ENCODE measurements around the gene CTTNBP2NL. TPM values are rescaled to one million over a fixed set of nuclear protein-coding genes. Genes with fewer than 3 reads are reported as not detected.

Gene CTTNBP2NL
- total and polyA plus RNA-seq, 2 experiments from 2014 or later = 19.2 to 38.4 TPM

DNA sequence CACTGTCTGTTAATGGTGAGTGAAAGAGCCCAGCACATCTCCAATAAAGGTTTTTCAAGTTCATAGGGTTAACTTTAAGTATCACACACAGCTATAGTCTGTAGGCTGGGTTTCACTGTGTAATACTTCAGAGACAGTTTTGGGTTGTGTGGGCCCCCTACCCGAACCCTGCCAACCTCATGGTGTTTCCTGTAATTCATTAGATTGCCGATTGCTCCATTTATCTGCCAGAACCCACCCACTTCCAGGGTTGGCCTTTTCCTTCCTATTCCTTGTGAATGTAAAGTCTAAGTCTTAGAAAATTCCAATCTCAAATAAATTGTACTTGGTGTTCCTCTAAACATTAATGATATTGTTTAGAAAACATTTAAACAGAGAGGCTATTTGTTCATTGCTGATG lies 43.6 kb downstream of the CTTNBP2NL start:
- H3K9me2 ChIP-seq (ENCODE audit: insufficient read depth) = no peaks in the 10 kb centered on the region
- DNase-seq = no peak
- WGBS, 2 experiments (ENCODE audit: low coverage in 1 of 2, low lambda C conversion rate in 2 of 2, missing lambda C conversion rate in 2 of 2) = 91 to 96% methylated on average over 2 of the region's 2 CpGs
- no peak overlapping the region for H2AFZ ChIP-seq
- peaks cover 10% of the 10 kb centered on the region for H3K4me1 ChIP-seq (ENCODE audit: insufficient read depth)
- H3K4me2 ChIP-seq (ENCODE audit: unreplicated experiment) = no peak overlapping the region
- TF ChIP-seq EZH2phosphoT487 (IDR thresholded peaks at IDR 0.05; ENCODE audit: insufficient read depth, low read depth) (no peak), EZH2 (IDR thresholded peaks at IDR 0.05; ENCODE audit: insufficient read depth, poor library complexity, severe bottlenecking) (no peak)
- peaks cover 98% of the 10 kb centered on the region for H3K79me2 ChIP-seq (ENCODE audit: insufficient read depth)
- H3K4me3 ChIP-seq = no peak overlapping the region
- no peak overlapping the region for H3K9ac ChIP-seq
- H3K27ac ChIP-seq = no peak overlapping the region
- peaks cover 21% of the 10 kb centered on the region for H3F3A ChIP-seq (ENCODE audit: insufficient read depth)
- in situ Hi-C loops (cut with MboI) = no loop called here
- no peaks in the 10 kb centered on the region for H3K27me3 ChIP-seq (replicated peaks; ENCODE audit: insufficient read depth)
- H4K20me1 ChIP-seq (ENCODE audit: insufficient read depth) = no peaks in the 10 kb centered on the region; the same call in 1 of the 2 replicates
- H3K9me3 ChIP-seq (ENCODE audit: low read depth) = no peaks in the 10 kb centered on the region
- H3K36me3 ChIP-seq (ENCODE audit: low read depth) = peaks cover 22% of the 10 kb centered on the region

DNA sequence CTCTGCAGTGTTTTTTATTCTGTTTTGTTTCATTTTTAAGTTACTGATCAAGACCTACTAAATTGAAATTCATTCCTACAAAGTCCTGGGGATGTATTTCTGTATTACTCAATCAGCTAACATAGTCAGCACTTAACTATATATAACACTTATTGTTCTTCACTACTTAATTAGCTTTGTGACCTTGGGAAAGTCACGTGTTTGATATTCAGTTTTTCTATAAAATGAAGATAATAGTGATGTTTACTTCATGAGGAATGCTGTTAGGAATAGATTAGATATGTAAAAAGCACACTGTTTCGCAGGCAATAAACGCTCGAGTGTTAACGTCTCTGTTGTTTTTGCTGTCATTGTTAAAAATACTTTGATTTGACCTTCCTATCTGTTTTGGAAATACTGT lies 44.6 kb downstream of the CTTNBP2NL start:
- DNase-seq = no peak
- in situ Hi-C loops (cut with MboI) = no loop called here
- Histone ChIP-seq H3K4me2 (ENCODE audit: unreplicated experiment) (no peak overlapping the region), H3K36me3 (ENCODE audit: low read depth) (peaks cover 20% of the 10 kb centered on the region), H2AFZ (no peak overlapping the region), H3K9me3 (ENCODE audit: low read depth) (no peaks in the 10 kb centered on the region), H3K9ac (no peak overlapping the region), H3K79me2 (ENCODE audit: insufficient read depth) (peaks cover 98% of the 10 kb centered on the region), H3K9me2 (ENCODE audit: insufficient read depth) (no peaks in the 10 kb centered on the region), H4K20me1 (ENCODE audit: insufficient read depth) (no peaks in the 10 kb centered on the region; the same call in 1 of the 2 replicates), H3K4me3 (no peak overlapping the region), H3K27ac (no peak overlapping the region), H3K4me1 (ENCODE audit: insufficient read depth) (peaks cover 20% of the 10 kb centered on the region), H3K27me3 (replicated peaks; ENCODE audit: insufficient read depth) (no peaks in the 10 kb centered on the region), H3F3A (ENCODE audit: insufficient read depth) (peaks cover 31% of the 10 kb centered on the region)
- TF ChIP-seq EZH2phosphoT487 (IDR thresholded peaks at IDR 0.05; ENCODE audit: insufficient read depth, low read depth) (no peak), EZH2 (IDR thresholded peaks at IDR 0.05; ENCODE audit: insufficient read depth, poor library complexity, severe bottlenecking) (no peak)
- WGBS, 2 experiments (ENCODE audit: low coverage in 1 of 2, low lambda C conversion rate in 2 of 2, missing lambda C conversion rate in 2 of 2) = 99% methylated on average over 5 of the region's 5 CpGs

DNA sequence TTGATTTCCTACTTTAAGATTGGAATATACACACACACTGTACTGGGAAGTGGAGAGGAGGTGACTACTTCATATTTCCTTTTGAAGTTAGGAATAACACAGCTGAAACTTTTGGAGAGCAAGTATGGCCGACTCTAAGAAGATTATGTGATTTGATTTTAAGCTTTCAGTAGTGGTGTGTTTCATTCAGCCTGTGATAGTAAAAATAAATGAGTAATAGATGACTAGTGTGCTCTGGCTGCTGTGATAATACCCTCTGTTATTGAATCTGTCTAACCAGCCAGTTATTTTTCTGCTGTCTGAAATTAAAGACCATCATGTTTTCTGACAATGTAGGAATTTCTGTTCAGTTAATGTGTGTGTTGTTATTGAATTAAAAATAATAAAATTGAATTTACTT lies 48.3 kb downstream of the CTTNBP2NL start:
- peak overlapping the region; percentile 30; the same call in 1 of the 2 replicates for H3K4me3 ChIP-seq
- H3K4me2 ChIP-seq (ENCODE audit: unreplicated experiment) = peak overlapping the region; percentile 55
- 0 to 18% methylated on average over 1 of the region's 1 CpG for WGBS, 2 experiments (ENCODE audit: low coverage in 1 of 2, low lambda C conversion rate in 2 of 2, missing lambda C conversion rate in 2 of 2)
- peak; percentile 73 for DNase-seq
- H2AFZ ChIP-seq = no peak overlapping the region
- in situ Hi-C loops (cut with MboI) = no loop called here
- no peaks in the 10 kb centered on the region for H3K27me3 ChIP-seq (replicated peaks; ENCODE audit: insufficient read depth)
- TF ChIP-seq EZH2 (IDR thresholded peaks at IDR 0.05; ENCODE audit: insufficient read depth, poor library complexity, severe bottlenecking) (no peak), EZH2phosphoT487 (IDR thresholded peaks at IDR 0.05; ENCODE audit: insufficient read depth, low read depth) (no peak)
- H3K36me3 ChIP-seq (ENCODE audit: low read depth) = peaks cover 19% of the 10 kb centered on the region
- H3K27ac ChIP-seq = peak overlapping the region; percentile 49
- H3K4me1 ChIP-seq (ENCODE audit: insufficient read depth) = peaks cover 31% of the 10 kb centered on the region
- H3F3A ChIP-seq (ENCODE audit: insufficient read depth) = peaks cover 33% of the 10 kb centered on the region
- H3K9ac ChIP-seq = no peak overlapping the region
- peaks cover 94% of the 10 kb centered on the region for H3K79me2 ChIP-seq (ENCODE audit: insufficient read depth)
- H3K9me2 ChIP-seq (ENCODE audit: insufficient read depth) = no peaks in the 10 kb centered on the region
- H4K20me1 ChIP-seq (ENCODE audit: insufficient read depth) = no peaks in the 10 kb centered on the region
- H3K9me3 ChIP-seq (ENCODE audit: low read depth) = no peaks in the 10 kb centered on the region

DNA sequence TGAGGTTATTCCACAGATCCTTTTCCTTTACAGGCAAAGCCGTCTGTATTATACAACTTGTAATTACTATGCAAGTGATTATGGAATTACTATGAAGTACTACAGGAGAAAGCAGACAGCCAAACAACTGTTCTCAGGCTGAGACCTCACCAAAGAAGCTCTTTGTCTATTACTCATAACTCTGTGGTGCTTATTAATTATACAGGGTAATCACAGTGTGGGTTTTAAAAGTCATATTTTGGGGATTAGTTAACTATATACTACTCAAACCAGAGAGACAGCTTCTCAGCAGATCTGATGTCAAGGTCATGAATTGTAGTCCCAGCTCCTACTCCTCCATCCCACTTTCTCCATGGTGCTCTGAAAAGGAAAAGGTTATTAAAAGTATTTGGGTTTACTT lies 49.6 kb downstream of the CTTNBP2NL start:
- Histone ChIP-seq H3K9ac (no peak overlapping the region), H3K79me2 (ENCODE audit: insufficient read depth) (peaks cover 93% of the 10 kb centered on the region), H3K27ac (peak overlapping the region; percentile 49), H3K36me3 (ENCODE audit: low read depth) (peaks cover 23% of the 10 kb centered on the region), H3K9me2 (ENCODE audit: insufficient read depth) (no peaks in the 10 kb centered on the region), H3K4me1 (ENCODE audit: insufficient read depth) (peaks cover 31% of the 10 kb centered on the region), H3K27me3 (replicated peaks; ENCODE audit: insufficient read depth) (no peaks in the 10 kb centered on the region), H4K20me1 (ENCODE audit: insufficient read depth) (no peaks in the 10 kb centered on the region), H3K4me2 (ENCODE audit: unreplicated experiment) (peak overlapping the region; percentile 32), H3F3A (ENCODE audit: insufficient read depth) (peaks cover 35% of the 10 kb centered on the region), H2AFZ (no peak overlapping the region), H3K9me3 (ENCODE audit: low read depth) (no peaks in the 10 kb centered on the region), H3K4me3 (no peak overlapping the region)
- peak; percentile 48 for DNase-seq
- 32 to 38% methylated on average over 1 of the region's 1 CpG for WGBS, 2 experiments (ENCODE audit: low coverage in 1 of 2, low lambda C conversion rate in 2 of 2, missing lambda C conversion rate in 2 of 2)
- TF ChIP-seq EZH2phosphoT487 (IDR thresholded peaks at IDR 0.05; ENCODE audit: insufficient read depth, low read depth) (no peak), EZH2 (IDR thresholded peaks at IDR 0.05; ENCODE audit: insufficient read depth, poor library complexity, severe bottlenecking) (no peak)
- in situ Hi-C loops (cut with MboI) = no loop called here

DNA sequence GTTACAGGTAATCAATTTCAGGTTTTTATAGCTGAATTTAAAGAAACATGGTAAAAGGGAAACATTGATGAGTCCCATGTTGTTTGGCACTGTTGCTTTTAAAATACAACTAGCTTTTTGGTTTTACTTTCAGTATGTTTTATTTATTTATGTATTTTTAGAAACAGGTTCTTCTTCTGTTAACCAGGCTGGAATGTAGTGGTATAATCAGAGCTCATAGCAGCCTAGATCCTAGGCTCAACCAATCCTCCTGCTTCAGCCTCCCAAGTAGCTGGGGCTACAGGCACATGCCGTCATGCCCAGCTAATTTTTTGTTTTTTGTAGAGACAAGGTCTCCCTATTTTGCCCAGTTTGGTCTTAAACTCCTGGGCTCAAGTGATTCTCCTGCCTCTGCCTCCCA lies 50.4 kb downstream of the CTTNBP2NL start:
- Histone ChIP-seq H3K9ac (no peak overlapping the region), H3K9me3 (ENCODE audit: low read depth) (no peaks in the 10 kb centered on the region), H3K27me3 (replicated peaks; ENCODE audit: insufficient read depth) (no peaks in the 10 kb centered on the region), H2AFZ (no peak overlapping the region), H4K20me1 (ENCODE audit: insufficient read depth) (no peaks in the 10 kb centered on the region), H3K79me2 (ENCODE audit: insufficient read depth) (peaks cover 93% of the 10 kb centered on the region), H3K27ac (peak overlapping the region; percentile 49; the same call in 1 of the 2 replicates), H3K4me3 (no peak overlapping the region), H3K4me2 (ENCODE audit: unreplicated experiment) (peak overlapping the region; percentile 32), H3K4me1 (ENCODE audit: insufficient read depth) (peaks cover 36% of the 10 kb centered on the region), H3K36me3 (ENCODE audit: low read depth) (peaks cover 18% of the 10 kb centered on the region), H3K9me2 (ENCODE audit: insufficient read depth) (no peaks in the 10 kb centered on the region), H3F3A (ENCODE audit: insufficient read depth) (peaks cover 35% of the 10 kb centered on the region)
- 59 to 71% methylated on average over 1 of the region's 1 CpG for WGBS, 2 experiments (ENCODE audit: low coverage in 1 of 2, low lambda C conversion rate in 2 of 2, missing lambda C conversion rate in 2 of 2)
- TF ChIP-seq EZH2phosphoT487 (IDR thresholded peaks at IDR 0.05; ENCODE audit: insufficient read depth, low read depth) (no peak), EZH2 (IDR thresholded peaks at IDR 0.05; ENCODE audit: insufficient read depth, poor library complexity, severe bottlenecking) (no peak)
- DNase-seq = peak; percentile 20
- in situ Hi-C loops (cut with MboI) = no loop called here

Data from GM23248 (cell line).